ENCODE measurements around the gene SPEG.

GRCh38 chr2:219506153-219506801 is 71.6 kb downstream of the SPEG start:
- TF ChIP-seq, protein P1, sequence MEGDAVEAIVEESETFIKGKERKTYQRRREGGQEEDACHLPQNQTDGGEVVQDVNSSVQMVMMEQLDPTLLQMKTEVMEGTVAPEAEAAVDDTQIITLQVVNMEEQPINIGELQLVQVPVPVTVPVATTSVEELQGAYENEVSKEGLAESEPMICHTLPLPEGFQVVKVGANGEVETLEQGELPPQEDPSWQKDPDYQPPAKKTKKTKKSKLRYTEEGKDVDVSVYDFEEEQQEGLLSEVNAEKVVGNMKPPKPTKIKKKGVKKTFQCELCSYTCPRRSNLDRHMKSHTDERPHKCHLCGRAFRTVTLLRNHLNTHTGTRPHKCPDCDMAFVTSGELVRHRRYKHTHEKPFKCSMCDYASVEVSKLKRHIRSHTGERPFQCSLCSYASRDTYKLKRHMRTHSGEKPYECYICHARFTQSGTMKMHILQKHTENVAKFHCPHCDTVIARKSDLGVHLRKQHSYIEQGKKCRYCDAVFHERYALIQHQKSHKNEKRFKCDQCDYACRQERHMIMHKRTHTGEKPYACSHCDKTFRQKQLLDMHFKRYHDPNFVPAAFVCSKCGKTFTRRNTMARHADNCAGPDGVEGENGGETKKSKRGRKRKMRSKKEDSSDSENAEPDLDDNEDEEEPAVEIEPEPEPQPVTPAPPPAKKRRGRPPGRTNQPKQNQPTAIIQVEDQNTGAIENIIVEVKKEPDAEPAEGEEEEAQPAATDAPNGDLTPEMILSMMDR (IDR thresholded peaks at IDR 0.05), result no peak
- TF ChIP-seq POLR2A (IDR thresholded peaks at IDR 0.05), result no peak
- no peak for TF ChIP-seq EP300 (IDR thresholded peaks at IDR 0.05)

Data from tibial nerve (tissue), 4 donors.